GM04503 (cell line): ENCODE measurements around the gene CARS2.
"Not testable (repeated sequence)": the region's sequence is repeated elsewhere in the genome, so short reads cannot be mapped to it uniquely, and the experiment has no call there.

Experiments
- DNase-seq: peaks from one replicate; pipeline ENCODE4 v3.0.0-alpha.2; 2012; ENCODE audit warnings: low read depth

The CARS2 gene, protein sequence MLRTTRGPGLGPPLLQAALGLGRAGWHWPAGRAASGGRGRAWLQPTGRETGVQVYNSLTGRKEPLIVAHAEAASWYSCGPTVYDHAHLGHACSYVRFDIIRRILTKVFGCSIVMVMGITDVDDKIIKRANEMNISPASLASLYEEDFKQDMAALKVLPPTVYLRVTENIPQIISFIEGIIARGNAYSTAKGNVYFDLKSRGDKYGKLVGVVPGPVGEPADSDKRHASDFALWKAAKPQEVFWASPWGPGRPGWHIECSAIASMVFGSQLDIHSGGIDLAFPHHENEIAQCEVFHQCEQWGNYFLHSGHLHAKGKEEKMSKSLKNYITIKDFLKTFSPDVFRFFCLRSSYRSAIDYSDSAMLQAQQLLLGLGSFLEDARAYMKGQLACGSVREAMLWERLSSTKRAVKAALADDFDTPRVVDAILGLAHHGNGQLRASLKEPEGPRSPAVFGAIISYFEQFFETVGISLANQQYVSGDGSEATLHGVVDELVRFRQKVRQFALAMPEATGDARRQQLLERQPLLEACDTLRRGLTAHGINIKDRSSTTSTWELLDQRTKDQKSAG

DNA sequence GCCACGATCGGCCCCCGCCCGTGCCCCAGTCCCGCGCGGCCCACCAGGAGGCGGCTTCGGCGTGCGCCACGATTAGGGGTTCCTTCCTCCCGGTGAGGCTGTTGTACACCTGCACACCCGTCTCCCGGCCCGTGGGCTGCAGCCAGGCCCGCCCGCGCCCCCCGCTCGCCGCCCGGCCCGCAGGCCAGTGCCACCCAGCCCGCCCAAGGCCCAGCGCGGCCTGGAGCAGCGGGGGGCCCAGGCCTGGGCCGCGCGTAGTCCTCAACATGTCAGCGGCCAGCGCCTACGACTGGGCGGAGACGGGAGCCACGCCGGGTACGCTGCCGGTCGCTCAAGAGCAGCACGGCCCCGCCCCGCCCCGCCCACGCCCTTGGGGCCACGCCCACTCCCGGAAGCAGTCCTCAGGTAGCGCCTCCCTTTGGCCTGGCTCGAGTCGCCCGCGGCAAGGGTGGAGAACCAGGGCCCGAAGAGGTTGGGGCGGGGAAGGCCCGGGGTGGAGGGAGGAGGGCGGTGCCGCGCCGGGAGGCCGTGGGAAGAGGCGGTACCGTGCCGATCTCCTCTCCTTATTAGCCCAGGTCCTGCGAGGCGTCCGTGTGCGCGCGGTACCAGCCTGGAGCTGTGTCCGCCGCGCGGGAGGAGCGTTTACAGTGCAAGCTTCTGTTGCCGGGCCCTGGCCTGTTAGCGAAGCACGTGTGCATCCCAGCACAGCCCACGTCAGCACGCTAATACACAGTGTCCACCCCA is at the start of gene CARS2:
CARS2 (minus strand) TSS at position 291 of the 744 bp plus-strand sequence; CDS start at position 268, 23 bp downstream.
- DNase-seq, result peak; percentile 67

DNA sequence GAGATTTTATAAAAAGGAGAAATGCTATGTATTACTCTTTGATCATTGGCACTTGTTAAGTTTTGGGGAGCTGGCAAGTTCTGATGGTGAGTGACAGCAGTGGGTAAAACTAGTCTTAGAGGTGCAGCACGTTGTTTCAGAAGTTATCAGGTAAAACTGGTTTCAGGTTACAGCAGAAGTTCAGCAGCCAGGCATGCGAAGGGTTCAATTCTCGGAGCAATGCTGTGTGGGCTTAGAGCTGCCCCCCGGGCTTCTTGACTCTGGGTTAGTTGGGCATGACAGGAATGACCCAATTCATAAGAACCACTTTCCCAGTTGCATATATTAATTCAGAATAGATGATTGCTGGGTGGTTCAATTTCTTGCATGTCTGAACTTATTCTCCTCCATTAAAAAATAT is 42.4 kb upstream of the CARS2 start:
- no peak for DNase-seq

- DNase-seq, result peak; percentile 12
Measured at GRCh38 chr13:110746438-110746837, 40.5 kb upstream of the CARS2 start.

DNA sequence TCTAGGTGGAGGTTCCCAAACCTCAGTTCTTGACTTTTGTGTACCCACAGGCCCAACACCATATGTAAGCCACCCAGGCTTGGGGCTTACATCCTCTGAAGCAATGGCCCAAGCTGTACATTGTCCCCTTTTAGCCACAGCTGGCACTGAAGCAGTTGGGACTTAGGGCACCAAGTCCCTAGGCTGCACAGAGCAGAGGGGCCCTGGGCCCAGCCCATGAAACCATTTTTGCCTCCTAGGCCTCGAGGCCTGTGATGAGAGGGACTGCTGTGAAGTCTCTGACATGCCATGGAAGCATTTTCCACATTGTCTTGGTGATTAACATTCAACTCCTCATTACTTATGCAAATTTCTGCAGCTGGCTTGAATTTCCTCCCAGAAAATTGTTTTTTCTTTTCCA is 37.8 kb upstream of the CARS2 start:
- DNase-seq, result no peak

GRCh38 chr13:110737555-110737954 is 31.6 kb upstream of the CARS2 start:
- no peak for DNase-seq

DNA sequence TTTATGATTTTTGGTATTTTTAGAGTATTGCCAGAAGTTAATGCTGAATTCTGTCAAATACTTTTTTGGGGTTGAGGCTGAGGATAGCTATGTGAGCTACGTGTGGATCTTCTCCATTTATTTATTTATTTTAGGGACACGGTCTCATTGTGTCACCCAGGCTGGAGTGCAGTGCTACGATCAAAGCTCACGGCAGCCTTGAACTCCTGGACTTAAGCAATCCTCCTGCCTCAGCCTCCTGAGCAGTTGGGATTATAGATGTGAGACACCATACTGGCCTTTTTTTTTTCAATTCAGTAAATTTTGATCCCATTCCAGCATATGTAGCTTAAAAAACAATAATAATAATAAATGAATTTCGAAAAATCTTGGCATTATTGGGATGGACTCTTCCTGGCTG is 28.6 kb upstream of the CARS2 start:
- DNase-seq, result no peak

DNA sequence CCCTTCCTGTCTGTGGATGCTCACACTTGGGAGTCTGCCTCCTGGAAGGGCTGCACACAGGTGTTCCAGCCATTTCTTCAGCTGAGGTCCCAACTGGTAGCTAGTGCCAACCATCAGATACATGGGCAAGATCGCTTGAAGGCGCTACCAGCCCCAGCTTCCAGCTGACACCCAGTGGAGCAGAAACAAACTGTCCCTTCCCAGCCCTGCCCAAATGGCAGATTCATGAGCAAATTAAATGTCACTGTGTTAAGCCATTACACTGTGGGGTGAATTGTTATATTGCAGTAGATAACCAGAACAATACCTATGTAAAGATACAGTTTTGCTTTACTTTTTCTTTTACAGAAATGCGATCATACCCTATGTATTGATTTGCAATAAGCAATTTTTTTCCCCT is 25.2 kb upstream of the CARS2 start:
- DNase-seq, result no peak

DNA sequence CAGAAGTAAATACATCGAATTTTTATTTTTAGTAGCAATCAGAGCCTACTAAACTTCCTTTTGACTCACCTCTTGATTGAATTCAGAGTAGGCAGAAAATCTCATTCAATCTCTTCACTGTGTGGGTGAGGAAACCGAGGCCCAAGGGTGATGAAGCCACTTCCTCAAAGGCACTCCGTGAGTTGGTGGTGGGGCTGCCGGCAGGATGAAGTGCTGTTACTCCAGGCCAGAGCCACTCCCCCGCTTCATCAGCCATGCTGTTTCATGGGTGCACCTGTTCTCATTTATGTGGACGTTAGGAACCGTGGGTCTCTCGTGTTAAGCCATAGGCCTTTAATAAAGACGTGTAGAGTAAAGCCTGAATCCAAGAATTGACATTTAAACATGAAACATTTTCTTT is 20.8 kb upstream of the CARS2 start:
- DNase-seq, result no peak

DNA sequence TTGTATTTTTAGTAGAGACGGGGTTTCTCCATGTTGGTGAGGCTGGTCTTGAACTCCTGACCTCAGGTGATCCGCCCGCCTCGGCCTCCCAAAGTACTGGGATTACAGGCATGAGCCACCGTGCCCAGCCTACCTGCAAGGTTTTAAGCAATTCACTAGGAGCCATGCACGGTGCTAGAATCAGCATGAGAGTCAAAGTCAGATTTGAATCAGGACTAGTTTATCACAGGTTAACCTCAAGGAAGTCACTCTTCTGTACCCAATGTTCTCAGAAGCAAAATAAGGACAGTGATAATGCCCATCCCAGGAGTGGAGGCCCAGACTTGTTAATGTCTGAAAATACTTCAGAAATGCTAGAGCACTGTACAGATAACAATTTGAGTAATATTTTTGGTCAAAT is 20.2 kb upstream of the CARS2 start:
- DNase-seq, result not testable (repeated sequence)

DNA sequence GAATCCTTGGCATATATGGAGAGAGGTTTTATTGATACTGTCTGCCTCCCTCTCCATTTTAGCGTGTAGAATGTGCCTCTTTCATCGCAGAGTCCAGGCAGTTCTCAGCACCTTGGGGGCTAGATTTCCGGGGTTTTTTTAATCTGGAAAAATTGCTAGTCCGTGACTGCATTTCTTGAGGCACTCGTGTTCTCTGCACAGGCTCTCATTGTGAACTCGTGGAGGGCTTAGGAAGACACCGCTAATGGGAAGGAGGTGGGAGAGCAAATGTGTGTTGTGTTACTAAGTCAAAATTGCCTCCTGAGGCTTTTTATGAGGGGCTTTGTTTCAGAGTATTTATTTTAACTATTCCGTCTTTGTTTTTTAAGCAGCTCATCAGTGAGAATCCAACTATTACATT is 17.7 kb upstream of the CARS2 start:
- no peak for DNase-seq

- DNase-seq, result no peak
Measured at GRCh38 chr13:110722971-110723370, 17.1 kb upstream of the CARS2 start.

GRCh38 chr13:110719036-110719710 is 13.3 kb upstream of the CARS2 start:
- DNase-seq, result no peak

GRCh38 chr13:110716247-110716515 is 10.3 kb upstream of the CARS2 start:
- DNase-seq, result no peak

DNA sequence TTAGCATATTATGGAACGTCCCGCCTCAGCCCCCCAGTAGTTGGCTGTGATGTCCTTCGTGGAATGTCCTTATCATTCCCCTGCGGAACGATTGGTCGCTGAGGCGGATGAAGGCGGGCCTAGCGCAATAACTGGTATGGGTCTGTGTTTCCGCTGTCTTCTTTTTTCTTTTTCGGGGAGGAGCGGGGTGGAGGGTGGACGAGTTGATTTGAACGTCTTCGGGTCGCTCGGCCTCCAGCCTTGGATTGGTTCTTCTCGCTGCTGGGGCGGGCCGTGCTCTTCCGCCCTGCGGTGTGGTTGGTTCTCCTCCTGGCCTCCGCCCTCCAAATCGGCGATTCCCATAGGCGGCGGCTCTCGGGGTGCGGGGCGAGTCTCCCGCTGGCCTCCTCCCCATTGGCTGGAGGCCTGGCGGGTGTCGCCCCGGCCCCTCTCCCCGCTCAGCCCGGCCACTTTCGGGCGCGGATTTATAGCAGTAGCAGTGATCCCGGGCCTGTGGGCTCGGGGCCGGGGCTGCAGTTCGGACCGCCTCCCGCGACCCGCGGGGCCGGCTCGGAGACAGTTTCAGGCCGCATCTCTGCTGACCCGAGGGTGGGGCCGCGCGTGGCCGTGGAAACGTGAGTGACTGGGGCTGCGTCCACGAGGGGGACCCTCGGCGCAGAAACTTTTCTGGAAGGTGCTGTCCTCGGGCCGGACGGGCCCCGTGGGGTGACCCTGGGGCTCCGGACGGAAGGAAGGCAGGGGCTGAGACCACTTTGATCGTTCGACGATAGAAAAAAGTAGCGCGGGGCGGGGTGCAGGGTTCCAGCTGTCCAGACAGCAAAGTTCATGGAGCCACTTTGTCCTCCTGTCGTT is 9.7 kb upstream of the CARS2 start:
- DNase-seq, result peak; percentile 99

DNA sequence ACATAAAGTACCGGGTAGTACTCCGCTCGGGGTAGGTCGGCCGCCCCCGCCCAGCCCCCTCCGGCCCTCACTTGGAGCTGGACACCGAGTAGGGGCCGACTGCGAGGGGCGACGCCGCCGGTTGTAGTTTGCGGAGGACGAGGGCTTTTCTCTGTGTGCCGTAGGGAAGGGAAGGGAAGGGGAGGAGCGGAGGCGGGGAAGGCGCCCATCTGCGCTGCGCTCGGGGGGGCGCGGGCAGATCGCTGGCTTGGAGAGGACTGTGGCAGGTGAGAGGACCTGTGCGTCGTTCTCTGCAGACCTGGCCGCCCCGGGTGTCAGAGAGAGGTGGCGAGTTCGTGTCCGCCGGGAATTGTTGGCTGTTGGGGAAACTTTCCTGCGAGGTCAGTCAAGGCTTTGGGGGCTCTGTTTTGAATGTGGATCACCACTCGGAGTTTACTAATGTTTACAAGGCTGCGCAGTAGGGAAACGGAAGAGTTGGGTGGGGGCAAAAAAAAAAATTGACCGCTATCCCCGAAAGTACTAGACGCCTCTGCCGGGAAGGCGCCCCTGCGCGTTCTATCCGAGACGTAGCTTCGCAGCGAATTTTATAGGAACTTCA is 9.0 kb upstream of the CARS2 start:
- no peak for DNase-seq

GRCh38 chr13:110713981-110714796 is 8.3 kb upstream of the CARS2 start:
- DNase-seq, result no peak

DNA sequence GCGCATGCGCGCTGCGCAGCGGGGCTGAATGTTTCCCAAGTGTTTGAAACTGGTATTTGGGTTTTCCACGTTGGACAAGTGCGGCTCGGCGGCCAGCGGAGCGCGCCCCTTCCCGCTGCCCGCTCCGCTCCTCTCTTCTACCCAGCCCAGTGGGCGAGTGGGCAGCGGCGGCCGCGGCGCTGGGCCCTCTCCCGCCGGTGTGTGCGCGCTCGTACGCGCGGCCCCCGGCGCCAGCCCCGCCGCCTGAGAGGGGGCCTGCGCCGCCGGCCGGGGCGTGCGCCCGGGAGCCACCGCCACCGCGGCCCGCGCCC is 7.7 kb upstream of the CARS2 start, which contains the start of gene ING1:
ING1 (plus strand) TSS at position 59 of the 311 bp plus-strand sequence. CDS start 450 bp downstream, outside the sequence.
- DNase-seq, result no peak

DNA sequence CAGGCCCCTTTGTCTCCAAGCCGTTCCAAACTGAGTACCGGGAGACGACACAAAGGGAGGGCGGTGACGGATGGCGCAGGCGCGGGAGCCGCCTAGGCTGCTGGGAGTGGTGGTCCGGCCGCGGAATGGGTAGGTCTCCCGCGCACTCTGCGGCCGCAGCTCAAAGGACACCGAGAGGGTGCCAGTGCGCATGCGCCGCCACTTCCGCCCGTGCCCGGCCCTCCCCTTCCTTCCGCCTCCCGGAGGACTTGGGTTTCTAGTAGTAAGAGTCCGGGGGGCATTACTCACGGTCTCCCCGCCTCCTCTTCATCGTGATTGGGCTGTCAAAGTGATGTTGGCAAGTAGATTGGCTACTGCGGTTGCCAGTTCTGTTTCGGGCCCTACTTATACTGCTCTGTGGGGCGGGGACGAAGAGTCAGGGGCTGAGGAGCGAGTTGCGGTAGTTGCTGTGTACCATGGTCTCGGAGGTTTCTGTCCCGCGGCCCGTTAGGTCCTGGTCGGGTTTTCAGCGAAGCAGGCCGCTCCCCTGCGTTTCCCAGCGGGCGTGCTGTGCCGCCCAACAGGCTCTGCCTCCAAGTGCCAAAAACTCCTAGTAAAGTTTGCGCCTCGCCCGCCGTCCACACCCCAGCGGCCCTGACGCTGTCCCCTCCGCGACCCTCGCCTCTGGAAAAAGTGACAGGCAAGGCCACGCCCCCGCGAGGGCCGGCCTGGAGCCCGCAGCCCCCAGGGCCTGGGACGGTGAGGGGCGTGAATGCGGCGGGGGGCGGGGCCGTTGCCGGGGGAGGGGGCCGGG is 7.1 kb upstream of the CARS2 start:
- peak; percentile 94 for DNase-seq

- DNase-seq, result no peak
Measured at GRCh38 chr13:110712081-110712848, 6.3 kb upstream of the CARS2 start.
